K562 (cell line): ENCODE data around the gene KRI1. TPM values are rescaled to one million over a fixed set of nuclear protein-coding genes. Genes with fewer than 3 reads are reported as not detected.
A peak's percentile ranks its signal among the peaks of the same experiment; 100 is the strongest.

Experiments used
- ATAC-seq: fragments of 200-7000 bp; cut with Tn5 transposase; 3 replicates; pipeline ENCODE4 v1.9.1; 2020; ENCODE audit warnings: moderate library complexity
- BruUV-seq: library from RNA; stranded (reverse); fragments of 400-500 nt; replicated peaks from 2 replicates; lab custom pipeline; 2021; lab: Mats Ljungman, UMichigan
- CTCF ChIA-PET: fragments of 300-600 bp; formaldehyde crosslinking; extraction: SDS; loops from one replicate; lab custom pipeline; 2021; ENCODE audit warnings: low intra/inter-chr PET ratio; lab: Yijun Ruan, JAX
- POLR2A ChIA-PET: fragments of 300-600, 350-650 bp; sonication (Branson Sonifier 250); formaldehyde crosslinking; extraction: SDS; loops from one replicate; lab custom pipeline; 2021; ENCODE audit warnings: antibody characterized with exemption, inconsistent platforms; lab: Yijun Ruan, JAX
- DNase-seq, 4 experiments: peaks; one replicate each; pipeline versions ENCODE4 v3.0.0 to v3.0.0-alpha.2; 2011 to 2018; ENCODE audit warnings: low spot score in 3 of 4, mixed read lengths in 3 of 4; ENCODE audit errors: extremely low read depth in 1 of 4
- FAIRE-seq: peaks from 2 replicates; lab custom pipeline; 2011; peaks lifted over from hg19 to GRCh38; lab: Jason Lieb, UNC
- H2AFZ ChIP-seq: 2 replicates; pipeline ENCODE4 v1.6.0; 2011; ENCODE audit warnings: low read depth, low read length, control low read depth, inconsistent platforms
- H3K27ac ChIP-seq: fragments of 200-600 bp; 3 replicates; pipeline ENCODE4 v1.8.0; 2011; ENCODE audit warnings: low read depth, mild to moderate bottlenecking, control low read depth, inconsistent platforms, low read length, moderate library complexity, mixed read lengths; ENCODE audit errors: extremely low read depth
- H3K27me3 ChIP-seq, 2 experiments: fragments of 300-600 bp in 1 of 2; 2 replicates in 1 of 2; 3 replicates in 1 of 2; pipeline versions ENCODE4 v1.6.0 to v1.8.0; 2011; ENCODE audit warnings: inconsistent platforms in 2 of 2, low read length in 2 of 2, mild to moderate bottlenecking in 1 of 2, mixed read lengths in 1 of 2, moderate library complexity in 1 of 2; ENCODE audit not compliant: control insufficient read depth in 2 of 2, insufficient read depth in 2 of 2
- H3K36me3 ChIP-seq: fragments of 300-600 bp; 3 replicates; pipeline ENCODE4 v1.8.0; 2011; ENCODE audit warnings: mild to moderate bottlenecking, low read length, inconsistent platforms; ENCODE audit not compliant: control insufficient read depth, insufficient read depth
- H3K4me1 ChIP-seq, 2 experiments: fragments of 200-600 bp in 1 of 2; replicated peaks in 1 of 2; 2 replicates in 1 of 2; 3 replicates in 1 of 2; pipeline versions ENCODE4 v1.5.1 to v1.8.0; 2011; ENCODE audit warnings: inconsistent platforms in 2 of 2, low read length in 2 of 2, mild to moderate bottlenecking in 1 of 2, mixed read lengths in 1 of 2, moderate library complexity in 1 of 2; ENCODE audit not compliant: control insufficient read depth in 2 of 2, insufficient read depth in 2 of 2
- H3K4me2 ChIP-seq: 2 replicates; pipeline ENCODE4 v1.6.1; 2011; ENCODE audit warnings: low read length, control low read depth, inconsistent platforms, mixed read lengths; ENCODE audit not compliant: insufficient read depth
- H3K4me3 ChIP-seq: fragments of 200-600 bp; sonication (generic), shearing (Covaris generic); 2 replicates; pipeline ENCODE4 v1.5.1; 2016; ENCODE audit warnings: control low read depth, inconsistent platforms
- H3K79me2 ChIP-seq: fragments of 200-600 bp; 3 replicates; pipeline ENCODE4 v1.8.0; 2011; ENCODE audit warnings: low read length, inconsistent platforms; ENCODE audit not compliant: control insufficient read depth, insufficient read depth
- H3K9ac ChIP-seq, 2 experiments: 2 replicates each; pipeline versions ENCODE4 v1.6.0 to v1.6.1; 2011; ENCODE audit warnings: low read depth in 2 of 2, low read length in 2 of 2, control low read depth in 1 of 2, inconsistent platforms in 1 of 2, mild to moderate bottlenecking in 1 of 2, mixed read lengths in 1 of 2; ENCODE audit not compliant: insufficient read depth in 1 of 2
- H3K9me1 ChIP-seq: one replicate; pipeline ENCODE4 v1.6.0; 2011; ENCODE audit warnings: inconsistent platforms, mild to moderate bottlenecking, low read length, moderate library complexity; ENCODE audit not compliant: control insufficient read depth, insufficient read depth
- H3K9me3 ChIP-seq: replicated peaks from 2 replicates; pipeline ENCODE4 v1.5.1; 2011; ENCODE audit warnings: low read depth, low read length, inconsistent platforms; ENCODE audit not compliant: control insufficient read depth, insufficient read depth
- H4K20me1 ChIP-seq: replicated peaks from 2 replicates; pipeline ENCODE4 v1.6.1; 2011; ENCODE audit warnings: low read length, inconsistent platforms, mixed read lengths; ENCODE audit not compliant: control insufficient read depth, insufficient read depth
- BCOR ChIP-seq: fragments of 450-650 bp; IDR thresholded peaks from 2 replicates; pipeline ENCODE4 v1.6.1; 2016
- HNRNPL ChIP-seq: fragments of 200-400 bp; formaldehyde crosslinking; IDR thresholded peaks from 2 replicates; pipeline ENCODE4 v1.6.1; 2017; ENCODE audit warnings: low read depth, mild to moderate bottlenecking, low read length
- WGBS: fragments of 100-300 bp; shearing (Covaris generic); methylation state at CpG from one replicate; pipeline ENCODE4 v1.1.6; 2016; ENCODE audit warnings: low coverage, mixed read lengths; ENCODE audit not compliant: insufficient coverage; ENCODE audit errors: missing lambda C conversion rate; 5-methylcytosine and 5-hydroxymethylcytosine counted together
- in situ Hi-C: fragments of 300-500 bp; cut with MboI; formaldehyde crosslinking; loops from 4 replicates; pipeline ENCODE4 v1.15.0; 2018; ENCODE audit warnings: inconsistent platforms, mixed read lengths
- intact Hi-C: fragments of 100-400 bp; cut with micrococcal nuclease; formaldehyde crosslinking; loops from 2 replicates; pipeline ENCODE4 v1.14.2; 2022
- polyA plus RNA-seq, 8 experiments: library from polyadenylated mRNA; depleted of rRNA in 4 of 8; stranded (reverse) in 5 of 8; unstranded in 3 of 8; fragments of >200 nt; fragmentation: Nextera tagmentation in 2 of 8; fragmentation: Illumina TruSeq in 1 of 8; extraction: Ambion mirVana in 2 of 8; extraction: Trizol in 1 of 8; gene quantifications; 2 replicates each; pipeline versions ENCODE4 v1.2.1 to v1.2.3, GENCODE V29; 2011 to 2014; ENCODE audit warnings: inconsistent platforms in 1 of 8, missing spikeins in 1 of 8
- total RNA-seq, 7 experiments: library from RNA; depleted of rRNA in 6 of 7; stranded (reverse); fragments of >200 nt in 6 of 7; fragmentation: Illumina TruSeq in 2 of 7; extraction: Trizol in 2 of 7; gene quantifications; 2 replicates each; pipeline versions ENCODE4 v1.2.1 to v1.2.3, GENCODE V29; 2011 to 2021; ENCODE audit warnings: low replicate concordance in 1 of 7
- TF ChIP-seq, protein P1 (sequence below): sonication (generic); formaldehyde crosslinking; IDR thresholded peaks from 2 replicates; pipeline ENCODE4 v1.8.0; 2022; ENCODE audit warnings: missing genetic modification reagents, mild to moderate bottlenecking, borderline replicate concordance
- TF ChIP-seq, protein P2 (sequence below), 2 experiments: IDR thresholded peaks in 1 of 2; conservative IDR thresholded peaks in 1 of 2; 2 replicates each; pipeline ENCODE4 v1.6.1; 2016; ENCODE audit warnings: low read depth in 2 of 2, mild to moderate bottlenecking in 1 of 2, missing compliant biosample characterization in 1 of 2, missing genetic modification characterization in 1 of 2, moderate library complexity in 1 of 2
- TF ChIP-seq, protein P3 (sequence below): sonication (generic); formaldehyde crosslinking; IDR thresholded peaks from 2 replicates; pipeline ENCODE4 v1.8.1; 2023; ENCODE audit warnings: mild to moderate bottlenecking, missing genetic modification reagents

Gene KRI1
- total and polyA plus RNA-seq, 9 of the 15 experiments (the other 6 are each of a cell fraction or from before 2014, with no cell fraction given): 1.1 to 50.7 (median 24.7) TPM

DNA sequence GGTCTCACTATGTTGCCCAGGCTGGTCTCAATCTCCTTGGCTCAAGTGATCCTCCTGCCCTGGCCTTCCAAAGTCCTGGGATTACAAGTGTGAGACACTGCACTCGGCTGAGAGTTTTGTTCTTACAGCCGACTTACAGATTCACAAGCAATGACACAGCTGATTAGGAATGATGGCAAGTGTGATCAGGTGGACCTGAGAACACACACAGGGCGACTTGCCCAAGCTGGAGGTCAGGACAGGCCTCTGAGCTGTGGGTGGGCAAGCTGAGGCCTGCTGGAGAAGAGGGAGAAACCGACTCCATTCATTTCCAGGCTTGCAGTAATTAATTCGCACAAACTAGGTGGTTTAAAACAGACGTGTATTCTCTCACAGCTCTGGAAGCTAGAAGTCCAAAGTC is 30.2 kb downstream of the KRI1 start (continued):
- TF ChIP-seq, protein P1, sequence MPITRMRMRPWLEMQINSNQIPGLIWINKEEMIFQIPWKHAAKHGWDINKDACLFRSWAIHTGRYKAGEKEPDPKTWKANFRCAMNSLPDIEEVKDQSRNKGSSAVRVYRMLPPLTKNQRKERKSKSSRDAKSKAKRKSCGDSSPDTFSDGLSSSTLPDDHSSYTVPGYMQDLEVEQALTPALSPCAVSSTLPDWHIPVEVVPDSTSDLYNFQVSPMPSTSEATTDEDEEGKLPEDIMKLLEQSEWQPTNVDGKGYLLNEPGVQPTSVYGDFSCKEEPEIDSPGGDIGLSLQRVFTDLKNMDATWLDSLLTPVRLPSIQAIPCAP (CRISPR knock-in tag): no peak
- TF ChIP-seq, all 486 proteins: peak for 1

DNA sequence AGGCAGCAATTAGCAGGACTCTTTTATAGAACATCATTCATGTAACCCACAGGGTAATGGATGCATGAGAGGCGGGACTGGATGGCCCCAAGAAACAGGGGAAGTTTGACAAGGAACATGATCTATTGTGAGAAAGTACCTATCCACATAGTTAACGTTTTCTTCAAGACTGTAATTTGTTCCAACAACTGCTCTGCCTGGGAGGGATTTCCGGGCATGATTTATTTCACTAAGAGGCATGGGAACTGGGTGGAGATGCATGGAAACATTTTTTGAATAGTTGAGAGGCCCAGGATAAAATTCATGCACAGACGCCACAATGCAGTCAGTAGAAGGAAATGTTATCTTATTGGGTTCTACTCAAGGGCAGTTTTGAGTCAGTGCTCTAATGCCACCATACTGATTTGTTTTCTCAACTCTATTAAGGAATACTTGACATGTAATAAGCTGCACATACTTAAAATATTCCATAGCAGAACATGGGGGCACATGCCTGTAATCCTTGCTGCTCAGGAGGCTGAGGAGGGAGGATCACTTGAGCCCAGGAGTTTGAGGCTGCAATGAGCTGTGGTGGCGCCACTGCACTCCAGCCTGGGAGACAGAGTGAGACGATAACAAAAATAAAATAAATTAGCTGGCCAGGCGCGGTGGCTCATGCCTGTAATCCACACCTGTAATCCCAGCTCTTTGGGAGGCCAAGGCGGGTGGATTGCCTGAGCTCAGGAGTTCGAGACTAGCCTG is 32.0 kb downstream of the KRI1 start:
- WGBS: 32% methylated on average over 10 of the region's 10 CpGs
- no TSS peak for BruUV-seq
- TF ChIP-seq HNRNPL: no peak
- TF ChIP-seq, protein P2, sequence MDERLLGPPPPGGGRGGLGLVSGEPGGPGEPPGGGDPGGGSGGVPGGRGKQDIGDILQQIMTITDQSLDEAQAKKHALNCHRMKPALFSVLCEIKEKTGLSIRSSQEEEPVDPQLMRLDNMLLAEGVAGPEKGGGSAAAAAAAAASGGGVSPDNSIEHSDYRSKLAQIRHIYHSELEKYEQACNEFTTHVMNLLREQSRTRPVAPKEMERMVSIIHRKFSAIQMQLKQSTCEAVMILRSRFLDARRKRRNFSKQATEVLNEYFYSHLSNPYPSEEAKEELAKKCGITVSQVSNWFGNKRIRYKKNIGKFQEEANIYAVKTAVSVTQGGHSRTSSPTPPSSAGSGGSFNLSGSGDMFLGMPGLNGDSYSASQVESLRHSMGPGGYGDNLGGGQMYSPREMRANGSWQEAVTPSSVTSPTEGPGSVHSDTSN (CRISPR knock-in tag; IDR thresholded peaks at IDR 0.05; ENCODE audit: low read depth): no peak
- TF ChIP-seq, protein P2 (tag; conservative IDR thresholded peaks at IDR 0.05; ENCODE audit: low read depth): 0 out of 2 replicates have a peak, but pooled peaks have one; percentile 29
- 0 out of 2 replicates have a peak, but pooled peaks have one; percentile 19 for TF ChIP-seq BCOR
- TF ChIP-seq, protein P3, sequence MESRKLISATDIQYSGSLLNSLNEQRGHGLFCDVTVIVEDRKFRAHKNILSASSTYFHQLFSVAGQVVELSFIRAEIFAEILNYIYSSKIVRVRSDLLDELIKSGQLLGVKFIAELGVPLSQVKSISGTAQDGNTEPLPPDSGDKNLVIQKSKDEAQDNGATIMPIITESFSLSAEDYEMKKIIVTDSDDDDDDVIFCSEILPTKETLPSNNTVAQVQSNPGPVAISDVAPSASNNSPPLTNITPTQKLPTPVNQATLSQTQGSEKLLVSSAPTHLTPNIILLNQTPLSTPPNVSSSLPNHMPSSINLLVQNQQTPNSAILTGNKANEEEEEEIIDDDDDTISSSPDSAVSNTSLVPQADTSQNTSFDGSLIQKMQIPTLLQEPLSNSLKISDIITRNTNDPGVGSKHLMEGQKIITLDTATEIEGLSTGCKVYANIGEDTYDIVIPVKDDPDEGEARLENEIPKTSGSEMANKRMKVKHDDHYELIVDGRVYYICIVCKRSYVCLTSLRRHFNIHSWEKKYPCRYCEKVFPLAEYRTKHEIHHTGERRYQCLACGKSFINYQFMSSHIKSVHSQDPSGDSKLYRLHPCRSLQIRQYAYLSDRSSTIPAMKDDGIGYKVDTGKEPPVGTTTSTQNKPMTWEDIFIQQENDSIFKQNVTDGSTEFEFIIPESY (CRISPR knock-in tag): peak; percentile 77; the same call in 1 of the 2 replicates
- POLR2A ChIA-PET: interaction anchor here (0.8 kb wide), 1 partner anchor 17 kb away, joined by 3 read pairs; no protein-coding TSS in a partner anchor
- H3K4me1 ChIP-seq: peaks cover 0 to 6% of the 10 kb centered on the region in 2 experiments; a peak in 3 of 5 replicates
- H3K9ac ChIP-seq: no peak overlapping the region
- in situ Hi-C loops: no loop called here
- no peaks in the 10 kb centered on the region for H3K79me2 ChIP-seq
- DNase-seq (no peak), FAIRE-seq (no peak), ATAC-seq (no peak)
- H4K20me1 ChIP-seq: no peaks in the 10 kb centered on the region
- H3K9me3 ChIP-seq: no peaks in the 10 kb centered on the region
- H3K9me1 ChIP-seq: no peaks in the 10 kb centered on the region
- H3K4me2 ChIP-seq: no peak overlapping the region
- H2AFZ ChIP-seq: no peak overlapping the region
- no peaks in the 10 kb centered on the region for H3K36me3 ChIP-seq
- CTCF ChIA-PET: no interaction called here
- H3K4me3 ChIP-seq: no peak overlapping the region
- H3K27ac ChIP-seq: no peak overlapping the region
- H3K27me3 ChIP-seq: no peaks in the 10 kb centered on the region; a peak in 1 of 5 replicates
- intact Hi-C loops: no loop called here
